GM12878 (cell line): Measurements from ENCODE around the gene N4BP2L1. TPM values are rescaled to one million over a fixed set of nuclear protein-coding genes. Genes with fewer than 3 reads are reported as not detected.

Experiments used
- ATAC-seq: fragments of 200-7000 bp; cut with Tn5 transposase; 3 replicates; pipeline ENCODE4 v1.9.1; 2020; ENCODE audit warnings: mild to moderate bottlenecking, moderate library complexity
- BruUV-seq: library from RNA; stranded (reverse); fragments of 400-500 nt; replicated peaks from 2 replicates; lab custom pipeline; 2021; lab: Mats Ljungman, UMichigan
- CTCF ChIA-PET: fragments of 300-600 bp; sonication (Branson Sonifier 250); formaldehyde crosslinking; extraction: SDS; loops from one replicate; lab custom pipeline; 2021; ENCODE audit warnings: inconsistent platforms; lab: Yijun Ruan, JAX
- POLR2A ChIA-PET: fragments of 350-600 bp; formaldehyde crosslinking; extraction: SDS; loops from one replicate; lab custom pipeline; 2021; ENCODE audit warnings: inconsistent platforms; lab: Charles Lee
- RAD21 ChIA-PET: fragments of 300-600 bp; sonication (Branson Sonifier 250); formaldehyde crosslinking; loops from one replicate; lab custom pipeline; 2023; ENCODE audit warnings: antibody characterized with exemption; ENCODE audit not compliant: unreplicated experiment; lab: Charles Lee
- SMC1A ChIA-PET: fragments of 300-600 bp; sonication (Branson Sonifier 250); formaldehyde crosslinking; loops from one replicate; lab custom pipeline; 2023; ENCODE audit not compliant: unreplicated experiment, uncharacterized antibody; lab: Charles Lee
- DNase-seq: peaks from one replicate; pipeline ENCODE4 v3.0.0-alpha.2; 2011; ENCODE audit warnings: low read depth, low spot score
- FAIRE-seq: peaks from 3 replicates; lab custom pipeline; 2011; peaks lifted over from hg19 to GRCh38; lab: Jason Lieb, UNC
- H2AFZ ChIP-seq: 2 replicates; pipeline ENCODE4 v1.6.0; 2011; ENCODE audit warnings: low read depth, low read length, control low read depth; ENCODE audit not compliant: control insufficient read depth
- H3K27ac ChIP-seq: 2 replicates; pipeline ENCODE4 v1.5.1; 2011; ENCODE audit warnings: control low read depth; ENCODE audit not compliant: control insufficient read depth, insufficient read depth
- H3K27me3 ChIP-seq, 2 experiments: replicated peaks in 1 of 2; 2 replicates each; pipeline versions ENCODE4 v1.6.0 to v1.6.1; 2011; ENCODE audit warnings: low read length in 1 of 2; ENCODE audit not compliant: control insufficient read depth in 2 of 2, insufficient read depth in 2 of 2
- H3K36me3 ChIP-seq, 2 experiments: 2 replicates each; pipeline ENCODE4 v1.5.1; 2011; ENCODE audit warnings: low read length in 1 of 2; ENCODE audit not compliant: control insufficient read depth in 2 of 2, insufficient read depth in 2 of 2
- H3K4me1 ChIP-seq: 2 replicates; pipeline ENCODE4 v1.6.1; 2011; ENCODE audit warnings: mild to moderate bottlenecking, low read length, moderate library complexity, mixed read lengths; ENCODE audit not compliant: control insufficient read depth, insufficient read depth
- H3K4me2 ChIP-seq: 2 replicates; pipeline ENCODE4 v1.6.0; 2011; ENCODE audit warnings: control low read depth; ENCODE audit not compliant: control insufficient read depth, insufficient read depth
- H3K4me3 ChIP-seq: fragments of 200-600 bp; sonication (generic); 2 replicates; pipeline ENCODE4 v1.5.1; 2016
- H3K79me2 ChIP-seq: 2 replicates; pipeline ENCODE4 v1.6.0; 2011; ENCODE audit warnings: low read length; ENCODE audit not compliant: control insufficient read depth, insufficient read depth
- H3K9ac ChIP-seq: 2 replicates; pipeline ENCODE4 v1.8.0; 2011; ENCODE audit warnings: low read length, control low read depth, mixed read lengths; ENCODE audit not compliant: control insufficient read depth, insufficient read depth
- H3K9me3 ChIP-seq: replicated peaks from 3 replicates; pipeline ENCODE4 v1.5.1; 2011; ENCODE audit warnings: mild to moderate bottlenecking, low read length; ENCODE audit not compliant: control insufficient read depth, insufficient read depth
- H4K20me1 ChIP-seq: 2 replicates; pipeline ENCODE4 v1.6.0; 2011; ENCODE audit not compliant: control insufficient read depth, insufficient read depth
- IKZF2 ChIP-seq, 2 experiments: fragments of 450-650 bp; IDR thresholded peaks; 2 replicates each; pipeline ENCODE4 v1.6.1; 2017; ENCODE audit warnings: mild to moderate bottlenecking in 2 of 2, moderate library complexity in 2 of 2
- KDM1A ChIP-seq: fragments of 200-600 bp; sonication (generic); IDR thresholded peaks from 2 replicates; pipeline ENCODE4 v1.6.1; 2016; ENCODE audit warnings: borderline replicate concordance
- KLF5 ChIP-seq: fragments of 450-650 bp; IDR thresholded peaks from 2 replicates; pipeline ENCODE4 v1.6.1; 2014; ENCODE audit warnings: mild to moderate bottlenecking; ENCODE audit not compliant: partially characterized antibody
- PML ChIP-seq: IDR thresholded peaks from 2 replicates; pipeline ENCODE4 v1.6.1; 2012; ENCODE audit warnings: low read length, inconsistent platforms
- POLR2A ChIP-seq: IDR thresholded peaks from 2 replicates; pipeline ENCODE4 v1.6.1; 2011; ENCODE audit warnings: low read depth, mild to moderate bottlenecking, low read length
- POLR2AphosphoS5 ChIP-seq: IDR thresholded peaks from 2 replicates; pipeline ENCODE4 v1.6.1; 2011; ENCODE audit warnings: mild to moderate bottlenecking, low read length, inconsistent platforms
- RAD51 ChIP-seq: fragments of 450-650 bp; IDR thresholded peaks from 2 replicates; pipeline ENCODE4 v1.6.1; 2016; ENCODE audit warnings: moderate library complexity, mild to moderate bottlenecking, inconsistent platforms
- SMC3 ChIP-seq: IDR thresholded peaks from 2 replicates; pipeline ENCODE4 v1.6.1; 2011; ENCODE audit warnings: low read length, improper control_type of control experiment, borderline replicate concordance
- SREBF2 ChIP-seq: IDR thresholded peaks from 2 replicates; pipeline ENCODE4 v1.6.1; 2012; ENCODE audit warnings: mild to moderate bottlenecking, low read length
- ZNF24 ChIP-seq: fragments of 450-650 bp; IDR thresholded peaks from 2 replicates; pipeline ENCODE4 v1.6.1; 2017; ENCODE audit warnings: antibody characterized with exemption, mild to moderate bottlenecking
- ZNF384 ChIP-seq: IDR thresholded peaks from 2 replicates; pipeline ENCODE4 v1.6.1; 2012; ENCODE audit warnings: low read depth, mild to moderate bottlenecking, low read length, improper control_type of control experiment, borderline replicate concordance
- ZZZ3 ChIP-seq: IDR thresholded peaks from 2 replicates; pipeline ENCODE4 v1.6.1; 2011; ENCODE audit warnings: low read depth; ENCODE audit not compliant: control insufficient read depth, insufficient read length
- WGBS: methylation state at CpG from one replicate; pipeline ENCODE4 v1.1.6; 2016; ENCODE audit warnings: low lambda C conversion rate; ENCODE audit not compliant: insufficient replicate concordance, insufficient coverage; ENCODE audit errors: missing lambda C conversion rate; 5-methylcytosine and 5-hydroxymethylcytosine counted together
- in situ Hi-C: fragments of 300-500 bp; cut with MboI; formaldehyde crosslinking; loops from 9 replicates; pipeline ENCODE4 v1.14.3; 2018; ENCODE audit warnings: mixed read lengths
- intact Hi-C: fragments of 100-400 bp; cut with micrococcal nuclease; formaldehyde crosslinking; loops from one replicate; pipeline ENCODE4 v1.14.2; 2022; ENCODE audit not compliant: unreplicated experiment
- polyA plus RNA-seq, 11 experiments: library from polyadenylated mRNA; depleted of rRNA in 4 of 11; unstranded in 6 of 11; stranded (reverse) in 5 of 11; fragments of >200 nt; fragmentation: Nextera tagmentation in 4 of 11; fragmentation: Illumina TruSeq in 1 of 11; extraction: Ambion mirVana in 4 of 11; extraction: Trizol in 1 of 11; gene quantifications; 1 replicate in 1 of 11; 2 replicates in 10 of 11; pipeline versions ENCODE4 v1.2.1 to v1.2.3, GENCODE V29; 2011 to 2016; ENCODE audit warnings: inconsistent platforms in 2 of 11, missing spikeins in 2 of 11, low read depth in 1 of 11
- total RNA-seq, 4 experiments: library from RNA; depleted of rRNA in 3 of 4; stranded (reverse); fragments of >200 nt in 3 of 4; fragmentation: Illumina TruSeq in 1 of 4; extraction: Trizol in 1 of 4; gene quantifications; 2 replicates each; pipeline versions ENCODE4 v1.2.1 to v1.2.3, GENCODE V29; 2013 to 2021
- TF ChIP-seq, protein P1 (sequence below): IDR thresholded peaks from 2 replicates; pipeline ENCODE4 v1.6.1; 2012; ENCODE audit warnings: low read depth, low read length, improper control_type of control experiment
- TF ChIP-seq, protein P2 (sequence below): fragments of 450-650 bp; IDR thresholded peaks from 2 replicates; pipeline ENCODE4 v1.6.1; 2017; ENCODE audit warnings: low read depth, mild to moderate bottlenecking, moderate library complexity
- TF ChIP-seq, protein P3 (sequence below): fragments of 450-650 bp; IDR thresholded peaks from 2 replicates; pipeline ENCODE4 v1.6.1; 2017; ENCODE audit warnings: mild to moderate bottlenecking, low read depth, inconsistent platforms; ENCODE audit not compliant: poor library complexity, severe bottlenecking

The N4BP2L1 gene
- total and polyA plus RNA-seq, 10 of the 15 experiments (the other 5 are each of a cell fraction or from before 2014, with no cell fraction given): 3.3 to 42.5 (median 16.2) TPM

DNA sequence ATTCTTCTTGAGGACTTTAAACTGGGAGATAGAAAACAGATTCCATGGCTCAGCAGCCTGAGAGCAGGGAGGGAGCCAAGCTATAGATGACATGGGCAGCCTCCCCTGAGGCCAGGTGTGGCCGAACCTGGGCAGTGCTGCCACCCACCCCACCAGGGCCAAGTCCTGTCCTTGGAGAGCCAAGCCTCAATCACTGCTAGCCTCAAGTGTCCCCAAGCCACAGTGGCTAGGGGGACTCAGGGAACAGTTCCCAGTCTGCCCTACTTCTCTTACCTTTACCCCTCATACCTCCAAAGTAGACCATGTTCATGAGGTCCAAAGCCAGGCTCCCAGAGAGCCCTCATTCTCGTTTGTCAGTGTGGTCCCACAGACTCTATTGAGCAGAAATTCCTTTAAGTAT is 8.1 kb downstream of the N4BP2L1 start:
- H3K4me3 ChIP-seq: no peak overlapping the region
- intact Hi-C loops: loop anchor here (10.0 kb wide), 1 partner anchor 785 kb away; no protein-coding TSS in a partner anchor
- in situ Hi-C loops: no loop called here
- H4K20me1 ChIP-seq: no peaks in the 10 kb centered on the region
- FAIRE-seq: no peak
- no peak overlapping the region for H2AFZ ChIP-seq
- RAD21 ChIA-PET: no interaction called here
- TF ChIP-seq POLR2A (peak; percentile 38; the same call in 1 of the 2 replicates), ZNF24 (no peak), PML (no peak), SREBF2 (no peak), POLR2AphosphoS5 (peak; percentile 51; the same call in 1 of the 2 replicates)
- H3K27ac ChIP-seq: no peak overlapping the region
- peaks cover 1 to 9% of the 10 kb centered on the region in 2 experiments; a peak in 2 of 4 replicates for H3K36me3 ChIP-seq
- POLR2A ChIA-PET: no interaction called here
- no peak overlapping the region for H3K9ac ChIP-seq
- 97% methylated on average over 2 of the region's 2 CpGs for WGBS
- H3K79me2 ChIP-seq: peaks cover 22% of the 10 kb centered on the region
- CTCF ChIA-PET: no interaction called here
- SMC1A ChIA-PET: no interaction called here
- H3K27me3 ChIP-seq: no peaks in the 10 kb centered on the region
- H3K4me2 ChIP-seq: no peak overlapping the region
- BruUV-seq: no TSS peak
- H3K9me3 ChIP-seq: peaks cover 17% of the 10 kb centered on the region
- DNase-seq: no peak
- no peak for ATAC-seq
- no peaks in the 10 kb centered on the region for H3K4me1 ChIP-seq

DNA sequence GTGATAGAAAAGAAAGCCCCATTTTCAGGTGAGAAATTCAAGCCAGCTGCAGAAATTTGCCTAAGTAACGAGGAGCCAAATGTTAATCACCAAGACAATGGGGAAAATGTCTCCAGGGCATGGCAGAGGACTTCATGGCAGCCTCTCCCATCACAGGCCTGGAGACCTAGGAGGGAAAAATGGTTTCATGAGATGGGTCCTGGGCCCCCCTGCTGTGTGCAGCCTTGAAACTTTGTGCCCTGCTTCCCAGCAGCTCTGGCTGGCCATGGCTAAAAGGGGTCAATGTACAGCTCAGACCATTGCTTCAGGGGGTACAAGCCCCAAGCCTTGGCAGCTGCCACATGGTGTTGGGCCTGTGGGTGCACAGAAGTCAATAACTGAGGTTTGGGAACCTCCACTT is 9.9 kb downstream of the N4BP2L1 start:
- Histone ChIP-seq H3K4me1 (no peaks in the 10 kb centered on the region), H3K4me2 (no peak overlapping the region), H3K9ac (no peak overlapping the region), H3K9me3 (peaks cover 17% of the 10 kb centered on the region), H3K4me3 (no peak overlapping the region), H4K20me1 (no peaks in the 10 kb centered on the region), H3K27me3 (no peaks in the 10 kb centered on the region), H3K36me3 (peaks cover 1 to 3% of the 10 kb centered on the region in 2 experiments; a peak in 2 of 4 replicates), H3K27ac (no peak overlapping the region), H2AFZ (no peak overlapping the region), H3K79me2 (peaks cover 5% of the 10 kb centered on the region)
- CTCF ChIA-PET: interaction anchor here (1.1 kb wide), 1 partner anchor 101 kb away, joined by 3 read pairs; no protein-coding TSS in a partner anchor
- in situ Hi-C loops: no loop called here
- FAIRE-seq: no peak
- no peak for DNase-seq
- intact Hi-C loops: no loop called here
- POLR2A ChIA-PET: no interaction called here
- 100% methylated on average over 1 of the region's 1 CpG for WGBS
- SMC1A ChIA-PET: no interaction called here
- RAD21 ChIA-PET: no interaction called here
- no TSS peak for BruUV-seq
- ATAC-seq: no peak
- TF ChIP-seq, protein P1, sequence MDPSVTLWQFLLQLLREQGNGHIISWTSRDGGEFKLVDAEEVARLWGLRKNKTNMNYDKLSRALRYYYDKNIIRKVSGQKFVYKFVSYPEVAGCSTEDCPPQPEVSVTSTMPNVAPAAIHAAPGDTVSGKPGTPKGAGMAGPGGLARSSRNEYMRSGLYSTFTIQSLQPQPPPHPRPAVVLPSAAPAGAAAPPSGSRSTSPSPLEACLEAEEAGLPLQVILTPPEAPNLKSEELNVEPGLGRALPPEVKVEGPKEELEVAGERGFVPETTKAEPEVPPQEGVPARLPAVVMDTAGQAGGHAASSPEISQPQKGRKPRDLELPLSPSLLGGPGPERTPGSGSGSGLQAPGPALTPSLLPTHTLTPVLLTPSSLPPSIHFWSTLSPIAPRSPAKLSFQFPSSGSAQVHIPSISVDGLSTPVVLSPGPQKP: no peak
- TF ChIP-seq IKZF2 (IDR thresholded peaks at IDR 0.05): no peak
- no peak for TF ChIP-seq ZZZ3
- no peak for TF ChIP-seq KLF5
- TF ChIP-seq, protein P2, sequence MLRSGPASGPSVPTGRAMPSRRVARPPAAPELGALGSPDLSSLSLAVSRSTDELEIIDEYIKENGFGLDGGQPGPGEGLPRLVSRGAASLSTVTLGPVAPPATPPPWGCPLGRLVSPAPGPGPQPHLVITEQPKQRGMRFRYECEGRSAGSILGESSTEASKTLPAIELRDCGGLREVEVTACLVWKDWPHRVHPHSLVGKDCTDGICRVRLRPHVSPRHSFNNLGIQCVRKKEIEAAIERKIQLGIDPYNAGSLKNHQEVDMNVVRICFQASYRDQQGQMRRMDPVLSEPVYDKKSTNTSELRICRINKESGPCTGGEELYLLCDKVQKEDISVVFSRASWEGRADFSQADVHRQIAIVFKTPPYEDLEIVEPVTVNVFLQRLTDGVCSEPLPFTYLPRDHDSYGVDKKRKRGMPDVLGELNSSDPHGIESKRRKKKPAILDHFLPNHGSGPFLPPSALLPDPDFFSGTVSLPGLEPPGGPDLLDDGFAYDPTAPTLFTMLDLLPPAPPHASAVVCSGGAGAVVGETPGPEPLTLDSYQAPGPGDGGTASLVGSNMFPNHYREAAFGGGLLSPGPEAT: no peak
- no peak for TF ChIP-seq RAD51
- TF ChIP-seq, protein P3, sequence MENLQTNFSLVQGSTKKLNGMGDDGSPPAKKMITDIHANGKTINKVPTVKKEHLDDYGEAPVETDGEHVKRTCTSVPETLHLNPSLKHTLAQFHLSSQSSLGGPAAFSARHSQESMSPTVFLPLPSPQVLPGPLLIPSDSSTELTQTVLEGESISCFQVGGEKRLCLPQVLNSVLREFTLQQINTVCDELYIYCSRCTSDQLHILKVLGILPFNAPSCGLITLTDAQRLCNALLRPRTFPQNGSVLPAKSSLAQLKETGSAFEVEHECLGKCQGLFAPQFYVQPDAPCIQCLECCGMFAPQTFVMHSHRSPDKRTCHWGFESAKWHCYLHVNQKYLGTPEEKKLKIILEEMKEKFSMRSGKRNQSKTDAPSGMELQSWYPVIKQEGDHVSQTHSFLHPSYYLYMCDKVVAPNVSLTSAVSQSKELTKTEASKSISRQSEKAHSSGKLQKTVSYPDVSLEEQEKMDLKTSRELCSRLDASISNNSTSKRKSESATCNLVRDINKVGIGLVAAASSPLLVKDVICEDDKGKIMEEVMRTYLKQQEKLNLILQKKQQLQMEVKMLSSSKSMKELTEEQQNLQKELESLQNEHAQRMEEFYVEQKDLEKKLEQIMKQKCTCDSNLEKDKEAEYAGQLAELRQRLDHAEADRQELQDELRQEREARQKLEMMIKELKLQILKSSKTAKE: no peak
- TF ChIP-seq SMC3: no peak
- no peak for TF ChIP-seq KDM1A
- no peak for TF ChIP-seq ZNF384
